ENCODE measurements around the gene USP5.

Gene USP5

GRCh38 chr12:6834873-6835272 lies 17.1 kb upstream of the USP5 start:
- no peaks in the 10 kb centered on the region for H3K27me3 ChIP-seq (ENCODE audit: control insufficient read depth, insufficient read depth, low read length)

GRCh38 chr12:6836851-6837250 lies 15.1 kb upstream of the USP5 start:
- peaks cover 70% of the 10 kb centered on the region for H3K36me3 ChIP-seq (ENCODE audit: control insufficient read depth, insufficient read depth, low read length)
- H3K4me3 ChIP-seq (ENCODE audit: low read depth, low read length) = no peak overlapping the region
- H3K4me1 ChIP-seq (ENCODE audit: control insufficient read depth, insufficient read depth, low read length) = peaks cover 4% of the 10 kb centered on the region; the same call in 1 of the 2 replicates
- no peaks in the 10 kb centered on the region for H3K9me3 ChIP-seq (ENCODE audit: control insufficient read depth, insufficient read depth, low read length)
- no peaks in the 10 kb centered on the region for H3K27me3 ChIP-seq (ENCODE audit: control insufficient read depth, insufficient read depth, low read length)
- no peak overlapping the region for H3K27ac ChIP-seq (ENCODE audit: low read depth, low read length)
- H3K9ac ChIP-seq (ENCODE audit: low read depth, low read length) = no peak overlapping the region

More at GRCh38 chr12:6834873-6835272, 17.1 kb upstream of the USP5 start:
- Histone ChIP-seq H3K9ac (ENCODE audit: low read depth, low read length) (no peak overlapping the region), H3K27ac (ENCODE audit: low read depth, low read length) (no peak overlapping the region), H3K4me3 (ENCODE audit: low read depth, low read length) (no peak overlapping the region), H3K4me1 (ENCODE audit: control insufficient read depth, insufficient read depth, low read length) (peaks cover 4% of the 10 kb centered on the region), H3K36me3 (ENCODE audit: control insufficient read depth, insufficient read depth, low read length) (peaks cover 80% of the 10 kb centered on the region), H3K9me3 (ENCODE audit: control insufficient read depth, insufficient read depth, low read length) (no peaks in the 10 kb centered on the region)

GRCh38 chr12:6837370-6838060 lies 14.4 kb upstream of the USP5 start:
- H3K4me1 ChIP-seq (ENCODE audit: control insufficient read depth, insufficient read depth, low read length) = peaks cover 4% of the 10 kb centered on the region; the same call in 1 of the 2 replicates
- no peak overlapping the region for H3K9ac ChIP-seq (ENCODE audit: low read depth, low read length)
- H3K4me3 ChIP-seq (ENCODE audit: low read depth, low read length) = no peak overlapping the region
- H3K9me3 ChIP-seq (ENCODE audit: control insufficient read depth, insufficient read depth, low read length) = no peaks in the 10 kb centered on the region
- H3K27me3 ChIP-seq (ENCODE audit: control insufficient read depth, insufficient read depth, low read length) = no peaks in the 10 kb centered on the region
- H3K36me3 ChIP-seq (ENCODE audit: control insufficient read depth, insufficient read depth, low read length) = peaks cover 71% of the 10 kb centered on the region
- no peak overlapping the region for H3K27ac ChIP-seq (ENCODE audit: low read depth, low read length)

- H3K27ac ChIP-seq (ENCODE audit: low read depth, low read length) = no peak overlapping the region
- H3K9me3 ChIP-seq (ENCODE audit: control insufficient read depth, insufficient read depth, low read length) = no peaks in the 10 kb centered on the region
- peaks cover 4% of the 10 kb centered on the region; the same call in 1 of the 2 replicates for H3K4me1 ChIP-seq (ENCODE audit: control insufficient read depth, insufficient read depth, low read length)
- H3K4me3 ChIP-seq (ENCODE audit: low read depth, low read length) = no peak overlapping the region
- H3K9ac ChIP-seq (ENCODE audit: low read depth, low read length) = no peak overlapping the region
- H3K36me3 ChIP-seq (ENCODE audit: control insufficient read depth, insufficient read depth, low read length) = peaks cover 73% of the 10 kb centered on the region
- H3K27me3 ChIP-seq (ENCODE audit: control insufficient read depth, insufficient read depth, low read length) = no peaks in the 10 kb centered on the region
These were observed 13.1 kb upstream of the USP5 start for GRCh38 chr12:6838854-6839253.

GRCh38 chr12:6839482-6840201 lies 12.3 kb upstream of the USP5 start:
- Histone ChIP-seq H3K27ac (ENCODE audit: low read depth, low read length) (peak overlapping the region; percentile 15), H3K36me3 (ENCODE audit: control insufficient read depth, insufficient read depth, low read length) (peaks cover 72% of the 10 kb centered on the region), H3K9ac (ENCODE audit: low read depth, low read length) (no peak overlapping the region), H3K9me3 (ENCODE audit: control insufficient read depth, insufficient read depth, low read length) (no peaks in the 10 kb centered on the region), H3K4me3 (ENCODE audit: low read depth, low read length) (no peak overlapping the region), H3K27me3 (ENCODE audit: control insufficient read depth, insufficient read depth, low read length) (no peaks in the 10 kb centered on the region), H3K4me1 (ENCODE audit: control insufficient read depth, insufficient read depth, low read length) (peaks cover 4% of the 10 kb centered on the region; the same call in 1 of the 2 replicates)

GRCh38 chr12:6840330-6840729 lies 11.6 kb upstream of the USP5 start:
- Histone ChIP-seq H3K9ac (ENCODE audit: low read depth, low read length) (no peak overlapping the region), H3K36me3 (ENCODE audit: control insufficient read depth, insufficient read depth, low read length) (peaks cover 79% of the 10 kb centered on the region), H3K9me3 (ENCODE audit: control insufficient read depth, insufficient read depth, low read length) (no peaks in the 10 kb centered on the region), H3K27ac (ENCODE audit: low read depth, low read length) (no peak overlapping the region), H3K4me1 (ENCODE audit: control insufficient read depth, insufficient read depth, low read length) (peaks cover 4% of the 10 kb centered on the region; the same call in 1 of the 2 replicates), H3K4me3 (ENCODE audit: low read depth, low read length) (no peak overlapping the region), H3K27me3 (ENCODE audit: control insufficient read depth, insufficient read depth, low read length) (no peaks in the 10 kb centered on the region)

GRCh38 chr12:6840761-6841515 lies 11.0 kb upstream of the USP5 start, which contains the start of gene GNB3:
GNB3 (plus strand) TSS chr12:6840925; CDS start chr12:6841288, 363 bp downstream.
- Histone ChIP-seq H3K4me1 (ENCODE audit: control insufficient read depth, insufficient read depth, low read length) (peaks cover 4% of the 10 kb centered on the region; the same call in 1 of the 2 replicates), H3K36me3 (ENCODE audit: control insufficient read depth, insufficient read depth, low read length) (peaks cover 84% of the 10 kb centered on the region), H3K9ac (ENCODE audit: low read depth, low read length) (no peak within 1 kb of the TSS), H3K27me3 (ENCODE audit: control insufficient read depth, insufficient read depth, low read length) (no peaks in the 10 kb centered on the region), H3K4me3 (ENCODE audit: low read depth, low read length) (no peak within 1 kb of the TSS), H3K9me3 (ENCODE audit: control insufficient read depth, insufficient read depth, low read length) (no peaks in the 10 kb centered on the region), H3K27ac (ENCODE audit: low read depth, low read length) (peak within 1 kb of the TSS; percentile 15)

GRCh38 chr12:6842075-6842474 lies 9.9 kb upstream of the USP5 start:
- H3K27ac ChIP-seq (ENCODE audit: low read depth, low read length) = no peak overlapping the region
- peaks cover 4% of the 10 kb centered on the region; the same call in 1 of the 2 replicates for H3K4me1 ChIP-seq (ENCODE audit: control insufficient read depth, insufficient read depth, low read length)
- no peaks in the 10 kb centered on the region for H3K27me3 ChIP-seq (ENCODE audit: control insufficient read depth, insufficient read depth, low read length)
- peaks cover 84% of the 10 kb centered on the region for H3K36me3 ChIP-seq (ENCODE audit: control insufficient read depth, insufficient read depth, low read length)
- no peak overlapping the region for H3K9ac ChIP-seq (ENCODE audit: low read depth, low read length)
- no peaks in the 10 kb centered on the region for H3K9me3 ChIP-seq (ENCODE audit: control insufficient read depth, insufficient read depth, low read length)
- H3K4me3 ChIP-seq (ENCODE audit: low read depth, low read length) = no peak overlapping the region

- H3K9ac ChIP-seq (ENCODE audit: low read depth, low read length) = no peak overlapping the region
- H3K9me3 ChIP-seq (ENCODE audit: control insufficient read depth, insufficient read depth, low read length) = no peaks in the 10 kb centered on the region
- no peaks in the 10 kb centered on the region for H3K27me3 ChIP-seq (ENCODE audit: control insufficient read depth, insufficient read depth, low read length)
- H3K36me3 ChIP-seq (ENCODE audit: control insufficient read depth, insufficient read depth, low read length) = peaks cover 82% of the 10 kb centered on the region
- no peak overlapping the region for H3K4me3 ChIP-seq (ENCODE audit: low read depth, low read length)
- no peak overlapping the region for H3K27ac ChIP-seq (ENCODE audit: low read depth, low read length)
- peaks cover 4% of the 10 kb centered on the region; the same call in 1 of the 2 replicates for H3K4me1 ChIP-seq (ENCODE audit: control insufficient read depth, insufficient read depth, low read length)
These were observed 8.6 kb upstream of the USP5 start for GRCh38 chr12:6843118-6843902.

GRCh38 chr12:6845395-6845794 lies 6.6 kb upstream of the USP5 start:
- no peak overlapping the region for H3K4me3 ChIP-seq (ENCODE audit: low read depth, low read length)
- H3K27ac ChIP-seq (ENCODE audit: low read depth, low read length) = no peak overlapping the region
- H3K9ac ChIP-seq (ENCODE audit: low read depth, low read length) = no peak overlapping the region
- H3K9me3 ChIP-seq (ENCODE audit: control insufficient read depth, insufficient read depth, low read length) = no peaks in the 10 kb centered on the region
- no peaks in the 10 kb centered on the region for H3K27me3 ChIP-seq (ENCODE audit: control insufficient read depth, insufficient read depth, low read length)
- H3K4me1 ChIP-seq (ENCODE audit: control insufficient read depth, insufficient read depth, low read length) = no peaks in the 10 kb centered on the region
- H3K36me3 ChIP-seq (ENCODE audit: control insufficient read depth, insufficient read depth, low read length) = peaks cover 77% of the 10 kb centered on the region

Measured in HUES48 (cell line).